Glomerular visceral epithelial cell (primary cell): ENCODE measurements around the gene GNLY.
"Not testable (repeated sequence)": the region's sequence is repeated elsewhere in the genome, so short reads cannot be mapped to it uniquely, and the experiment has no call there.

Experiments used
- DNase-seq: peaks from one replicate; pipeline ENCODE4 v3.0.0-alpha.2; 2016; ENCODE audit errors: extremely low spot score

Gene GNLY

DNA sequence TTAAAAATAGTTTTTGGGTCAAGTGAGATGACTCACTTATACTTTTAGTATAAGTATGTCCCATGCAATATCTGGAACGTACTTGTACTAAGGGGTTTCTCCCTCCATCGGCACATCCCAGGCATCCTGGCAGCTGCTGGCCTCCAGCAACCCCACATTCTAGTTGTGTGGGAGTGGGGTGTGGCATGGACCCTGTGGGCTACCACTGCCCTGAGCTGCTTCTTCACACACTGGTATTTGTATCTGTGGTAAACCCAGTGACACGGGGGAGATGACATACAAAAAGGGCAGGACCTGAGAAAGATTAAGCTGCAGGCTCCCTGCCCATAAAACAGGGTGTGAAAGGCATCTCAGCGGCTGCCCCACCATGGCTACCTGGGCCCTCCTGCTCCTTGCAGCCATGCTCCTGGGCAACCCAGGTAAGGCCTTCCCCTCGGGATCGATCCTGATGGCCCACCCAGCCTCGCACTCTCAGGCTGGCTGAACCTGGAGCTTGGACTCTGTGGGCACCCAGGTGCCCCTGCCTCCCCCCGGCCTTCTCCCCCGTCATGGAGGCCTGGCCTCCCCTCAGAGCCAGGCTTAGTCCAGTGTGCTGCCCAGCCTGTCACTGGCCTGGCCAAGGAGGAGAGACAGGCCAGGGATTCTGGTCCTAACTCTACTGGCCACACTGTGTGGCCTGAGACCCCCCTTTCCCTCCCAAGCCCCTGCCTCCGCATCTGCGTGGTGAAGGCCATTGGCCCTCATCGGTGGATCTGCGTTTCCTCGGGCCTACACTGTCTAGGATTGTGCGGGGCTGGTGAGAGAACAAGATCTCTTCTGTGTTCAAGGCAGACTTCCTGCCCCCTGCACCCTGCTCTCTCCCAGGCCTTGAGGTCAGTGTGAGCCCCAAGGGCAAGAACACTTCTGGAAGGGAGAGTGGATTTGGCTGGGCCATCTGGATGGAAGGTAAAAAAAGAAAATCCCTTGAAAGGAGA, at the start of gene GNLY:
Gene GNLY (plus strand): TSS at position 307 of the 974 bp plus-strand sequence. CDS start 61 bp downstream, at position 368.
- no peak for DNase-seq

DNA sequence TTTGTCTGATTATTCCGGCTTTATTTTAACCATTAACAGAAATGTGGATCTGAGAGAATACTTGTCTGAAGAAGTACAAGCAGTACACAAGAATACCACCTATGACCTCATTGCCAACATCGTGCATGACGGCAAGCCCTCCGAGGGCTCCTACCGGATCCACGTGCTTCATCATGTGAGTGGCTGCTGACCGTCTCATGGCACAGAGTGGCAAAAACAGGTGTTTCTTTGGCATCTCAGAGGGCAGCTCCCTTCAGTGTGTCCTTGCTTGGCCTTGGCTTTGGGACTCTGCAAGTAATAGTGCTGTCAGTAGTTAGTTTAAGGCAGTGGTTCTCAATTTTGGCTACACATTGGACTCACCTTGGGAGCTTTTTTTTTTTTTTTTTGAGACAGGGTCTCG, 49.2 kb upstream of the GNLY start:
- no peak for DNase-seq

GRCh38 chr2:85646166-85646565, 48.0 kb upstream of the GNLY start:
- no peak for DNase-seq

DNA sequence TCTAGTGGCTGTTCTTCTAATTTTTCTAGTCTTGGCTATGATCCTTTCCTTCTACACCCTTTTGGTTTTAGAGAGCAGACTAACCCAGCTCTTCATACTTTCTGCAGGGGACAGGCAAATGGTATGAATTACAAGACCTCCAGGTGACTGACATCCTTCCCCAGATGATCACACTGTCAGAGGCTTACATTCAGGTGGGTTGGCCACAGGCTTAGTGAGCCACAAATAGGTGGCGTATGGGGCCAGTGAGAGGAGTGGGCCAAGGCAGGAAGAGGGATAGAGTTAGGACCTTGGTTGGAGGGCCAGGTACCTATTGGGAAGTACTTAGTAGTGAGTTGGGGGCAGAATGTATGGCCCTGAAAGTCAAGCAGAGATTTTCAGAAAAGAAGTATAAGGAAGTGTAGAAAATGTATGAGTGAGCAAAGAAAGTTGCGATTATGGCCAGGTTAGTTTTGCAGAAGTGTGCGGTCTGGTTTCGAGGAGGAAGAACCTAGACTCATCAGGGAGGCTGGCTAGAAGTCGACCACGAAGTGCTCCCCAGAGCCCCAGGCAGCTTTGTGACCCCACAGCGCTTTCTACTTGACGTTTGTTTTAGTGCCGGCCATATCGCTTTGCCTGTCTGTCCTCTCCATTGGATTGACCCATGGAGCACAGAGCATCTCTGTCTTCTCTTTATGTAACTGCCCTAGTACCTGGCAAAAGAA, 46.2 kb upstream of the GNLY start:
- no peak for DNase-seq

DNA sequence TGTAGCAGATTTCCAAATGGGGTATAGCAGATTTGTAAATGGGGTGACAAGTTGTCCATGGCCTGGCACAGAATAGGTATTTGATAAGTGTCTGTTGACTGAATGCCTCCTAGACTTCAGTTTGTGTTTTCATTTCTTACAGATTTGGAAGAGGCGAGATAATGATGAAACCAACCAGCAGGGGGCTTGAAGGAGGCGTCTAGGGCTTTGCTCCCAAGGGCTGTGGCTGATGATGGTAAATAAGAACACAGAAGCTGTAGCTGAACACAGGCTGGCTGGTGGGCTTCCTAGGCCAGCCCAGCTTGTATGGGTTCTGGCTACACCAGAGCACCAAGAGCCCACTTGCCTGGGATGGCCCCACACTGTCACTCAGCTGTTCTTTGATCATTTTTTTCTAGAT, 45.5 kb upstream of the GNLY start:
- DNase-seq = peak; percentile 24

GRCh38 chr2:85649201-85650190, 44.7 kb upstream of the GNLY start:
- DNase-seq = no peak

DNA sequence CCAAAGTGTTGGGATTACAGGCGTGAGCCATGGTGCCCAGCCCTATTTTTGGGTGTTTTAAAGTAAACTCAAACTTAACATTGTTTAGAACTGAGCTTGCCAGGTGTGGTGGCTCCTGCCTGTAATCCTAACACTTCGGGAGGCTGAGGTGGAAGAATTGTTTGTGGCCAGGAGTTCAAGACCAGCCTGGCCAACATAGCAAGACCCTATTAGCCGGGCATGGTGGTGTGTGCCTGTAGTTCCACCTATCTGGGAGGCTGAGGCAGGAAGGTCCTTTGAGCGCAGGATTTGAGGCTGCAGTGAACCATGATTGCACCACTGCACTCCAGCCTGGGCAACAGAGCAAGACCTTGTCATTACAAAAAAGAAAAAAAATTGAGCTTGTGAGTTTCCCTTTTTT, 43.7 kb upstream of the GNLY start:
- DNase-seq = no peak

DNA sequence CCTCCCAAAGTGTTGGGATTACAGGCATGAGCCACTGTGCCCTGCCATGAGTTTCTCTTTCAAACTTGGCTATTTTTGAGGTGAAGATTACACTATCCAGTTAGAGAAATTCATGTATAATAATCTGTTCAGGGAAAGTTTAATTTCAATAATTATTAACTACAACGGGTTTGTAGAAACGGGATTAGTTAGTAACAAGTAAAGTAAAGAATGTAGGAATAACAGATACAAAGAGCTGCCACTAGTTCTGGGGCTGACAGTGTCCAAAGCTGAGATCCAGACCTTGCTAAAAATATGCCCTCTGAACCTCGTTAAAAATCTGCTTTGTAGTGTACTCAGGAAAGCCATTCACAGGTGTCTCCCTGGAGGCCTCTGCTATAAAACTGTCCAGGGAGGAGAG, 43.1 kb upstream of the GNLY start:
- DNase-seq = no peak

GRCh38 chr2:85652056-85652455, 42.1 kb upstream of the GNLY start:
- no peak for DNase-seq

GRCh38 chr2:85653996-85654395, 40.2 kb upstream of the GNLY start:
- DNase-seq = no peak

- peak; percentile 72 for DNase-seq
These were observed 38.2 kb upstream of the GNLY start for GRCh38 chr2:85655961-85656417.

GRCh38 chr2:85656468-85656867, 37.7 kb upstream of the GNLY start:
- no peak for DNase-seq

DNA sequence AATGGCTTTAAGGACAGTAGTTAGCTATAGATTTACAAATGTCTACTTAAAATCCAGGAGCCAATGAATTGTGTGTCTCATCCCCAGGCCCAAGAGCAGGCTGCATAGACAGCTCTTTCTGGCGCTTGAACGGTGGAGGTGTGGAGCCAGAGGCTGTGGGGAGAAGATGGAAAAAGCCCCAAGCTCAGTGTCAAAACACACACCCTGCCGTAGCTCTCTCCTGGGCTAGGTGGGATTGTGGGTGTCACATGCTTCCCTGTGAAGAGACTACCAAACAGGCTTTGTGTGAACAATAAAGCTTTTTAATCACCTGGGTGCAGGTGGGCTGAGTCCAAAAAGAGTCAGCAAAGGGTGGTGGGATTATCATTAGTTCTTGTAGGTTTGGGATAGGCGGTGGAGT, 36.8 kb upstream of the GNLY start:
- not testable (repeated sequence) for DNase-seq

- DNase-seq = no peak
These were observed 34.7 kb upstream of the GNLY start for GRCh38 chr2:85659324-85659981.

GRCh38 chr2:85660301-85660700, 33.9 kb upstream of the GNLY start:
- not testable (repeated sequence) for DNase-seq

- DNase-seq = no peak
These were observed 33.4 kb upstream of the GNLY start for GRCh38 chr2:85660725-85661124.

DNA sequence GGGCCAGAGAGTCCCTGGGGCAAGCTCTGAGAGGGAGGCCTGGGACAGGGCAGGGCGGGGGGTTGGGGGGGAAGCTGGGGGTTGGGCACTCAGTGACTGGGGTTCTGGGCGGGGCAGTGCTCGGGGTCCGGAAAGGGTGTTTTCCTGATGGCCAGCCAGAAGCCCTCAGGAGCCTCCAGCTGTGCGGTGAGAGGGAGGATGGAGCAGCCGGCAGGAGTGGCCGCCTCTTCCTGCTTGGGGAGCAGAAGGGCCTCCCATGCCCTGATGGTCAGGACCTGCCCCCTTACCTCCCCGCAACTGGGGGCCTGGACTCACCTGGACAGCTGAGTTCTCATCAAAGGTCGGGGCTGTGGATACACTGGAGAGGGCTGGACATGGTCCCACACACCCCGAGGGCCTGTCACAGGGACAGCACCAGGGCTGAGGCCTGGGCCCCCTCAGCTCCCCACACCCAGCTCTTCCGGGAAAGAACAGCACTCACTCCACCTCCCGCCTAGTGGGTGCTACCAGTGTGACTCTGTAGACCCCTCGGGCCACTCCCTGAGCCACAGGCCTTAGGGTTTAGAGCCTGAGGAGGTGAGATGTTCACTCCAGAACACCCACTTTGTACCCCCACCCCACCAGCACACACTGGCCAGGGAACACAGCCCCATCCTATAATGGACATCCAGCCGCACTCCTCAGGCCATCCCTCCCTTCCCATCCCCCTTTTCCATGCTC, 32.9 kb upstream of the GNLY start:
- no peak for DNase-seq

- DNase-seq = peak; percentile 84
These were observed 31.1 kb upstream of the GNLY start for GRCh38 chr2:85662899-85663593.
